K562 (cell line): Measurements from ENCODE around the gene IKBKE. TPM values are rescaled to one million over a fixed set of nuclear protein-coding genes. Genes with fewer than 3 reads are reported as not detected.

Source experiments
- ARNT ChIP-seq, 2 experiments: fragments of 450-650 bp; IDR thresholded peaks; 2 replicates each; pipeline ENCODE4 v1.6.1; 2016; ENCODE audit warnings: mild to moderate bottlenecking in 1 of 2
- ATF4 ChIP-seq: fragments of 450-650 bp; formaldehyde crosslinking; IDR thresholded peaks from 2 replicates; pipeline ENCODE4 v1.4.0; 2022; ENCODE audit warnings: mild to moderate bottlenecking, moderate library complexity
- CREM ChIP-seq: IDR thresholded peaks from 2 replicates; pipeline ENCODE4 v1.6.1; 2014; ENCODE audit warnings: antibody characterized with exemption, low read depth
- CTCF ChIP-seq, 3 experiments: IDR thresholded peaks in 2 of 3; conservative IDR thresholded peaks in 1 of 3; 2 replicates each; pipeline ENCODE4 v1.5.1; 2011 to 2012; ENCODE audit warnings: low read length in 3 of 3, mild to moderate bottlenecking in 3 of 3, control low read depth in 2 of 3, improper control_type of control experiment in 1 of 3, inconsistent platforms in 1 of 3, low read depth in 1 of 3, mixed read lengths in 1 of 3, moderate library complexity in 1 of 3; ENCODE audit not compliant: insufficient read depth in 2 of 3
- DEAF1 ChIP-seq: fragments of 450-650 bp; formaldehyde crosslinking; IDR thresholded peaks from 2 replicates; pipeline ENCODE4 v1.4.0; 2020; ENCODE audit warnings: mild to moderate bottlenecking, moderate library complexity
- GABPB2 ChIP-seq: fragments of 250-450 bp; sonication (Bioruptor Pico); conservative IDR thresholded peaks from 2 replicates; pipeline ENCODE4 v1.5.1; 2021; ENCODE audit warnings: mild to moderate bottlenecking
- HDAC3 ChIP-seq: fragments of 450-650 bp; IDR thresholded peaks from 2 replicates; pipeline ENCODE4 v1.6.1; 2018; ENCODE audit warnings: borderline replicate concordance, mild to moderate bottlenecking, moderate library complexity; ENCODE audit not compliant: partially characterized antibody
- IRF9 ChIP-seq: fragments of 450-650 bp; IDR thresholded peaks from 2 replicates; pipeline ENCODE4 v1.6.1; 2016; ENCODE audit warnings: missing biosample characterization, missing genetic modification characterization
- MAFF ChIP-seq: IDR thresholded peaks from 2 replicates; pipeline ENCODE4 v1.6.1; 2012; ENCODE audit warnings: low read length, improper control_type of control experiment
- SMC3 ChIP-seq: conservative IDR thresholded peaks from 2 replicates; pipeline ENCODE4 v1.6.1; 2011; ENCODE audit warnings: low read depth, low read length, improper control_type of control experiment; ENCODE audit not compliant: insufficient read depth
- SRSF3 ChIP-seq: fragments of 200-400 bp; formaldehyde crosslinking; IDR thresholded peaks from 2 replicates; pipeline ENCODE4 v1.6.1; 2016; ENCODE audit warnings: mild to moderate bottlenecking, low read length, moderate library complexity; ENCODE audit not compliant: insufficient read depth
- ZEB2 ChIP-seq: fragments of 450-650 bp; IDR thresholded peaks from 2 replicates; pipeline ENCODE4 v1.6.1; 2016
- polyA plus RNA-seq, 8 experiments: library from polyadenylated mRNA; depleted of rRNA in 4 of 8; stranded (reverse) in 5 of 8; unstranded in 3 of 8; fragments of >200 nt; fragmentation: Nextera tagmentation in 2 of 8; fragmentation: Illumina TruSeq in 1 of 8; extraction: Ambion mirVana in 2 of 8; extraction: Trizol in 1 of 8; gene quantifications; 2 replicates each; pipeline versions ENCODE4 v1.2.1 to v1.2.3, GENCODE V29; 2011 to 2014; ENCODE audit warnings: inconsistent platforms in 1 of 8, missing spikeins in 1 of 8
- total RNA-seq, 7 experiments: library from RNA; depleted of rRNA in 6 of 7; stranded (reverse); fragments of >200 nt in 6 of 7; fragmentation: Illumina TruSeq in 2 of 7; extraction: Trizol in 2 of 7; gene quantifications; 2 replicates each; pipeline versions ENCODE4 v1.2.1 to v1.2.3, GENCODE V29; 2011 to 2021; ENCODE audit warnings: low replicate concordance in 1 of 7
- TF ChIP-seq, protein P1 (sequence below): fragments of 250-450 bp; sonication (Bioruptor Pico); IDR thresholded peaks from 2 replicates; pipeline ENCODE4 v1.9.0; 2021; ENCODE audit warnings: mild to moderate bottlenecking, inconsistent platforms
- TF ChIP-seq, protein P2 (sequence below): fragments of 450-650 bp; IDR thresholded peaks from 2 replicates; pipeline ENCODE4 v1.6.1; 2017; ENCODE audit warnings: antibody characterized with exemption, mild to moderate bottlenecking

The IKBKE gene
- total and polyA plus RNA-seq, 9 of the 15 experiments (the other 6 are each of a cell fraction or from before 2014, with no cell fraction given) = 2.3 to 9.0 (median 4.8) TPM

GRCh38 chr1:206544562-206545257 lies 74.4 kb downstream of the IKBKE start (continued):
- TF ChIP-seq DEAF1 (CRISPR knock-in tag) (peak; percentile 84), IRF9 (tag) (no peak), CTCF (IDR thresholded peaks at IDR 0.05 in 2 of 3, conservative IDR thresholded peaks at IDR 0.05 in 1 of 3; ENCODE audit: insufficient read depth in 2 of 3, low read depth in 1 of 3, low read length in 3 of 3) (peak; percentile 95 to 98 (median 96)), ARNT (IDR thresholded peaks at IDR 0.05) (no peak), MAFF (no peak), ZEB2 (no peak), SMC3 (peak; percentile 92), SRSF3 (no peak), CREM (peak; percentile 86), HDAC3 (no peak), GABPB2 (CRISPR knock-in tag) (no peak), ATF4 (peak; percentile 24; the same call in 1 of the 2 replicates)
- TF ChIP-seq, protein P1, sequence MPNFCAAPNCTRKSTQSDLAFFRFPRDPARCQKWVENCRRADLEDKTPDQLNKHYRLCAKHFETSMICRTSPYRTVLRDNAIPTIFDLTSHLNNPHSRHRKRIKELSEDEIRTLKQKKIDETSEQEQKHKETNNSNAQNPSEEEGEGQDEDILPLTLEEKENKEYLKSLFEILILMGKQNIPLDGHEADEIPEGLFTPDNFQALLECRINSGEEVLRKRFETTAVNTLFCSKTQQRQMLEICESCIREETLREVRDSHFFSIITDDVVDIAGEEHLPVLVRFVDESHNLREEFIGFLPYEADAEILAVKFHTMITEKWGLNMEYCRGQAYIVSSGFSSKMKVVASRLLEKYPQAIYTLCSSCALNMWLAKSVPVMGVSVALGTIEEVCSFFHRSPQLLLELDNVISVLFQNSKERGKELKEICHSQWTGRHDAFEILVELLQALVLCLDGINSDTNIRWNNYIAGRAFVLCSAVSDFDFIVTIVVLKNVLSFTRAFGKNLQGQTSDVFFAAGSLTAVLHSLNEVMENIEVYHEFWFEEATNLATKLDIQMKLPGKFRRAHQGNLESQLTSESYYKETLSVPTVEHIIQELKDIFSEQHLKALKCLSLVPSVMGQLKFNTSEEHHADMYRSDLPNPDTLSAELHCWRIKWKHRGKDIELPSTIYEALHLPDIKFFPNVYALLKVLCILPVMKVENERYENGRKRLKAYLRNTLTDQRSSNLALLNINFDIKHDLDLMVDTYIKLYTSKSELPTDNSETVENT (CRISPR knock-in tag) = 0 out of 2 replicates have a peak, but pooled peaks have one; percentile 20
- TF ChIP-seq, protein P2, sequence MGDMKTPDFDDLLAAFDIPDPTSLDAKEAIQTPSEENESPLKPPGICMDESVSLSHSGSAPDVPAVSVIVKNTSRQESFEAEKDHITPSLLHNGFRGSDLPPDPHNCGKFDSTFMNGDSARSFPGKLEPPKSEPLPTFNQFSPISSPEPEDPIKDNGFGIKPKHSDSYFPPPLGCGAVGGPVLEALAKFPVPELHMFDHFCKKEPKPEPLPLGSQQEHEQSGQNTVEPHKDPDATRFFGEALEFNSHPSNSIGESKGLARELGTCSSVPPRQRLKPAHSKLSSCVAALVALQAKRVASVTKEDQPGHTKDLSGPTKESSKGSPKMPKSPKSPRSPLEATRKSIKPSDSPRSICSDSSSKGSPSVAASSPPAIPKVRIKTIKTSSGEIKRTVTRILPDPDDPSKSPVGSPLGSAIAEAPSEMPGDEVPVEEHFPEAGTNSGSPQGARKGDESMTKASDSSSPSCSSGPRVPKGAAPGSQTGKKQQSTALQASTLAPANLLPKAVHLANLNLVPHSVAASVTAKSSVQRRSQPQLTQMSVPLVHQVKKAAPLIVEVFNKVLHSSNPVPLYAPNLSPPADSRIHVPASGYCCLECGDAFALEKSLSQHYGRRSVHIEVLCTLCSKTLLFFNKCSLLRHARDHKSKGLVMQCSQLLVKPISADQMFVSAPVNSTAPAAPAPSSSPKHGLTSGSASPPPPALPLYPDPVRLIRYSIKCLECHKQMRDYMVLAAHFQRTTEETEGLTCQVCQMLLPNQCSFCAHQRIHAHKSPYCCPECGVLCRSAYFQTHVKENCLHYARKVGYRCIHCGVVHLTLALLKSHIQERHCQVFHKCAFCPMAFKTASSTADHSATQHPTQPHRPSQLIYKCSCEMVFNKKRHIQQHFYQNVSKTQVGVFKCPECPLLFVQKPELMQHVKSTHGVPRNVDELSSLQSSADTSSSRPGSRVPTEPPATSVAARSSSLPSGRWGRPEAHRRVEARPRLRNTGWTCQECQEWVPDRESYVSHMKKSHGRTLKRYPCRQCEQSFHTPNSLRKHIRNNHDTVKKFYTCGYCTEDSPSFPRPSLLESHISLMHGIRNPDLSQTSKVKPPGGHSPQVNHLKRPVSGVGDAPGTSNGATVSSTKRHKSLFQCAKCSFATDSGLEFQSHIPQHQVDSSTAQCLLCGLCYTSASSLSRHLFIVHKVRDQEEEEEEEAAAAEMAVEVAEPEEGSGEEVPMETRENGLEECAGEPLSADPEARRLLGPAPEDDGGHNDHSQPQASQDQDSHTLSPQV = no peak
